ENCODE measurements around the gene OGFOD2. TPM values are rescaled to one million over a fixed set of nuclear protein-coding genes. Genes with fewer than 3 reads are reported as not detected.

Gene OGFOD2
- total RNA-seq, 1 donor from 2014 or later, result 19.5 TPM

- intact Hi-C loops (cut with DNase I), result no loop called here
- H3K9me3 ChIP-seq, result no peaks in the 10 kb centered on the region
- ATAC-seq, result no peak
- H3K4me3 ChIP-seq, result no peak overlapping the region
- H3K4me1 ChIP-seq, result peaks cover 65% of the 10 kb centered on the region
- no peak overlapping the region for H3K27ac ChIP-seq
- DNase-seq, result no peak
- peaks cover 41% of the 10 kb centered on the region for H3K36me3 ChIP-seq
- H3K27me3 ChIP-seq (ENCODE audit: low read depth), result no peaks in the 10 kb centered on the region
- TF ChIP-seq CTCF (IDR thresholded peaks at IDR 0.05), result no peak
Observed at GRCh38 chr12:122982963-122983788, 8.1 kb downstream of the OGFOD2 start.

- no peak for ATAC-seq
- H3K27ac ChIP-seq, result peak overlapping the region; percentile 72
- no peaks in the 10 kb centered on the region for H3K9me3 ChIP-seq
- H3K27me3 ChIP-seq (ENCODE audit: low read depth), result no peaks in the 10 kb centered on the region
- H3K4me1 ChIP-seq, result peaks cover 59% of the 10 kb centered on the region
- intact Hi-C loops (cut with DNase I), result no loop called here
- H3K4me3 ChIP-seq, result peak overlapping the region; percentile 31
- no peak for TF ChIP-seq CTCF (IDR thresholded peaks at IDR 0.05)
- DNase-seq, result no peak
- peaks cover 49% of the 10 kb centered on the region for H3K36me3 ChIP-seq
Observed at GRCh38 chr12:122983789-122984515, 8.9 kb downstream of the OGFOD2 start.

GRCh38 chr12:122984612-122985337 is 9.7 kb downstream of the OGFOD2 start:
- H3K4me3 ChIP-seq, result peak overlapping the region; percentile 31
- TF ChIP-seq CTCF (IDR thresholded peaks at IDR 0.05), result no peak
- peaks cover 51% of the 10 kb centered on the region for H3K4me1 ChIP-seq
- DNase-seq (peak; percentile 73), ATAC-seq (no peak)
- no peaks in the 10 kb centered on the region for H3K9me3 ChIP-seq
- H3K27me3 ChIP-seq (ENCODE audit: low read depth), result no peaks in the 10 kb centered on the region
- H3K36me3 ChIP-seq, result peaks cover 56% of the 10 kb centered on the region
- peak overlapping the region; percentile 72 for H3K27ac ChIP-seq
- intact Hi-C loops (cut with DNase I), result no loop called here

GRCh38 chr12:122985338-122986257 is 10.6 kb downstream of the OGFOD2 start:
- peak overlapping the region; percentile 31 for H3K4me3 ChIP-seq
- no peak for TF ChIP-seq CTCF (IDR thresholded peaks at IDR 0.05)
- H3K4me1 ChIP-seq, result peaks cover 47% of the 10 kb centered on the region
- H3K9me3 ChIP-seq, result no peaks in the 10 kb centered on the region
- no peak for DNase-seq
- no peak for ATAC-seq
- H3K36me3 ChIP-seq, result peaks cover 64% of the 10 kb centered on the region
- H3K27me3 ChIP-seq (ENCODE audit: low read depth), result no peaks in the 10 kb centered on the region
- intact Hi-C loops (cut with DNase I), result no loop called here
- peak overlapping the region; percentile 72 for H3K27ac ChIP-seq
